ENCODE measurements around the gene ARMC7. TPM values are rescaled to one million over a fixed set of nuclear protein-coding genes. Genes with fewer than 3 reads are reported as not detected.

ARMC7 gene
- total RNA-seq, 1 experiment from 2014 or later, result 22.8 TPM

DNA sequence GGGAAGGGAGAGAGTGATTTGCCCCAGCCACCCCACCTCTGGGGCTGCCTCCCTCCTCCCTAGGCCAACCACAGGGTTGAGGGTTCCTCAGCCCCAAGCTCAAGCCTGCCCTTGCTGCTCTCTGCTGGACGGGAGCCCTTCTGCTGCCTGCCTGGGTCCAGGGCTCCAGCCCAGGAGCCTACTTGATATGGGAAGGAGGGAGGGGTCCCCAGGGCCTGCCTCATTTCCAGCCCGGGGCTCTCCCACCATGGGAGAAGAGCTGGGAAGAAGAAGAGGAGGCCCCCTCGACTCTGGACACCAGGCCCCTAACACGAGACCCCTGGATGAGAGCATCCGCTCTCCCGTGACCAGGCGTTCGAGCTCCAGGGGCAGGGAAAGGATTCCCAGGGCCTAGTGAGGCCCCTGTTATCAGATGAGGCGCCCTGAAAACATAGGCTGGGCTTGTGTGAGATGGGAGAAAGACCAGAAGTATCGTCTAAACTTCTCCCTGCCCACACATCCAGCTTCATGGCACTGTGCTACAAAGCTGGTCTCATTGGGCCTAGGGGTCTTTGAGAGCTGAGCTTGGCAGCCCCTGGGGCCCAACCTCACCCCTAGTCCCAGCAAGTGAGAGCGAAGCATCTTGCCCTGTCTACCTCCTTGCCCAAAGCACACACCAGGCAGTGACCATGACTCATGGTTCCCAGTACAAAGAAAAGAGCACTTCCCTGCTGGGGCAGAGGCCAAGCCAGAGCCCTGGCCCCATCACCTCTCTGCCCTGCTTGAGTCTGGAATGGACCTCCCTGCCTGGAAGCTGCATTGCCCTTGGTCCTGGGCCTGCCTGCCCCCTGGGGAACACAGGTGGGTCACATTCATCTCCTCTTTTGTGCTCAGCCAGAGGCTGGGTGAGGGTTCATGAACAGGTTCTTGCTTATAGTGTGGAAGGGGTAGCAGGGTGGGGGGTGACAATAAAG lies 21.0 kb upstream of the ARMC7 start:
- Histone ChIP-seq H3K14ac (ENCODE audit: insufficient read depth, low read length) (peak overlapping the region; percentile 69), H4K5ac (ENCODE audit: insufficient read length, low read depth, low read length) (no peak overlapping the region), H4K91ac (ENCODE audit: insufficient read length, low read depth, low read length) (no peak overlapping the region), H4K8ac (replicated peaks; ENCODE audit: insufficient read length, low read depth, low read length) (no peak overlapping the region), H3K56ac (ENCODE audit: insufficient read length, low read depth, low read length) (no peak overlapping the region), H2BK12ac (ENCODE audit: insufficient read length, low read depth, low read length) (no peak overlapping the region), H3K9ac (ENCODE audit: extremely low read depth, insufficient read length, low read length) (peak overlapping the region; percentile 55), H3K79me2 (ENCODE audit: insufficient read depth, low read length) (no peaks in the 10 kb centered on the region; the same call in 1 of the 2 replicates), H2BK120ac (ENCODE audit: low read depth, low read length, poor library complexity, severe bottlenecking) (no peak overlapping the region), H3K4me1 (ENCODE audit: insufficient read depth, low read length) (peaks cover 7% of the 10 kb centered on the region; the same call in 1 of the 2 replicates), H2AFZ (ENCODE audit: low read length) (no peak overlapping the region), H3T11ph (ENCODE audit: low read length) (no peak overlapping the region), H2BK20ac (ENCODE audit: low read depth, low read length, poor library complexity, severe bottlenecking) (no peak overlapping the region), H3K18ac (ENCODE audit: insufficient read length, low read depth, low read length) (peak overlapping the region; percentile 81), H4K20me1 (ENCODE audit: control insufficient read depth, insufficient read depth, insufficient read length) (no peaks in the 10 kb centered on the region), H3K27ac (ENCODE audit: insufficient read length, low read depth, low read length) (no peak overlapping the region), H2AK5ac (ENCODE audit: insufficient read length, low read length) (no peak overlapping the region), H3K23ac (ENCODE audit: insufficient read length, low read depth, low read length) (no peak overlapping the region), H2BK5ac (ENCODE audit: insufficient read length, low read length) (no peak overlapping the region), H3K4ac (ENCODE audit: low read depth, low read length) (no peak overlapping the region), H3K4me2 (ENCODE audit: insufficient read depth, insufficient read length, low read length) (peak overlapping the region; percentile 75), H2BK15ac (ENCODE audit: low read depth, low read length) (no peak overlapping the region), H3K23me2 (ENCODE audit: insufficient read length, low read depth, low read length, poor library complexity, severe bottlenecking) (peaks cover 7% of the 10 kb centered on the region), H3K27me3 (ENCODE audit: insufficient read depth, low read length) (no peaks in the 10 kb centered on the region), H3K79me1 (ENCODE audit: insufficient read depth, low read depth, low read length, poor library complexity, severe bottlenecking) (no peaks in the 10 kb centered on the region), H3K9me3 (ENCODE audit: control insufficient read depth, low read depth, low read length) (no peaks in the 10 kb centered on the region)
- no CpG with 5 or more reads among the region's 11 CpGs for WGBS (ENCODE audit: extremely low coverage, insufficient read length, low lambda C conversion rate)
- H3K4me1 Mint-ChIP-seq, result peaks cover 56% of the 10 kb centered on the region in 2 experiments
- TF ChIP-seq CTCF (conservative IDR thresholded peaks at IDR 0.05), result no peak
- peak; percentile 78 for DNase-seq
- H3K9me3 Mint-ChIP-seq, result no peaks in the 10 kb centered on the region
- H3K27me3 Mint-ChIP-seq (ENCODE audit: low read depth), result no peaks in the 10 kb centered on the region
- H3K4me3 Mint-ChIP-seq, result peak overlapping the region; percentile 79 to 88
- peak overlapping the region in 1 of 3 experiments; percentile 95; a peak in 4 of 7 replicates for H3K27ac Mint-ChIP-seq
- H3K36me3 Mint-ChIP-seq (ENCODE audit: insufficient read depth in 1 of 3, low read depth in 3 of 3), result peaks cover 2 to 4% (median 2%) of the 10 kb centered on the region in 3 experiments; a peak in 5 of 7 replicates
